GM23248 (cell line): ENCODE measurements around the gene MYH11.

ENCODE experiments used
- EZH2 ChIP-seq: fragments of 200-600 bp; sonication (generic); IDR thresholded peaks from 2 replicates; pipeline ENCODE4 v1.6.1; 2018; ENCODE audit warnings: antibody characterized with exemption, mild to moderate bottlenecking; ENCODE audit not compliant: insufficient read depth, poor library complexity, severe bottlenecking
- EZH2phosphoT487 ChIP-seq: fragments of 200-600 bp; sonication (generic); IDR thresholded peaks from 2 replicates; pipeline ENCODE4 v1.6.1; 2018; ENCODE audit warnings: antibody characterized with exemption, moderate library complexity, mild to moderate bottlenecking, low read depth; ENCODE audit not compliant: insufficient read depth

GRCh38 chr16:15743657-15744056 lies 113.2 kb downstream of the MYH11 start:
- TF ChIP-seq EZH2phosphoT487, result no peak
- TF ChIP-seq EZH2, result no peak
